ENCODE measurements around the gene CEP57L1.
"Not testable (repeated sequence)": the region's sequence is repeated elsewhere in the genome, so short reads cannot be mapped to it uniquely, and the experiment has no call there.

DNA sequence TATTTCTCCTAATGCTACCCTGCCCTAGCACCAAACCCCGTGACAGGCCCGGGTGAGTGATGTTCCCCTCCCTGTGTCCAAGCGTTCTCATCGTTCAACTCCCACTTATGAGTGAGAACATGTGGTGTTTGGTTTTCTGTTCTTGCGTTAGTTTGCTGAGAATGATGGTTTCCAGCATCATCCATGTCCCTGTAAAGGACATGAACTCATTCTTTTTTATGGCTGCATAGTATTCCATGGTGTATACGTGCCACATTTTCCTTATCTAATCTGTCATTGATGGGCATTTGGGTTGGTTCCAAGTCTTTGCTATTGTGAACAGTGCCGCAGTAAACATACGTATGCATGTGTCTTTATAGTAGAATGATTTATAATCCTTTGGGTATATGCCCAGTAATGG is 14.4 kb downstream of the CEP57L1 start:
- TF ChIP-seq, protein P1, sequence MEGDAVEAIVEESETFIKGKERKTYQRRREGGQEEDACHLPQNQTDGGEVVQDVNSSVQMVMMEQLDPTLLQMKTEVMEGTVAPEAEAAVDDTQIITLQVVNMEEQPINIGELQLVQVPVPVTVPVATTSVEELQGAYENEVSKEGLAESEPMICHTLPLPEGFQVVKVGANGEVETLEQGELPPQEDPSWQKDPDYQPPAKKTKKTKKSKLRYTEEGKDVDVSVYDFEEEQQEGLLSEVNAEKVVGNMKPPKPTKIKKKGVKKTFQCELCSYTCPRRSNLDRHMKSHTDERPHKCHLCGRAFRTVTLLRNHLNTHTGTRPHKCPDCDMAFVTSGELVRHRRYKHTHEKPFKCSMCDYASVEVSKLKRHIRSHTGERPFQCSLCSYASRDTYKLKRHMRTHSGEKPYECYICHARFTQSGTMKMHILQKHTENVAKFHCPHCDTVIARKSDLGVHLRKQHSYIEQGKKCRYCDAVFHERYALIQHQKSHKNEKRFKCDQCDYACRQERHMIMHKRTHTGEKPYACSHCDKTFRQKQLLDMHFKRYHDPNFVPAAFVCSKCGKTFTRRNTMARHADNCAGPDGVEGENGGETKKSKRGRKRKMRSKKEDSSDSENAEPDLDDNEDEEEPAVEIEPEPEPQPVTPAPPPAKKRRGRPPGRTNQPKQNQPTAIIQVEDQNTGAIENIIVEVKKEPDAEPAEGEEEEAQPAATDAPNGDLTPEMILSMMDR (IDR thresholded peaks at IDR 0.05): not testable (repeated sequence)
- TF ChIP-seq EZH2 (IDR thresholded peaks at IDR 0.05; ENCODE audit: borderline replicate concordance, insufficient read depth, low read depth, low read length, poor library complexity, severe bottlenecking): not testable (repeated sequence)

Measured in B cell (primary cell).